Prostate gland (tissue), 2 donors: ENCODE data around the gene AMDHD2. TPM values are rescaled to one million over a fixed set of nuclear protein-coding genes. Genes with fewer than 3 reads are reported as not detected.

ENCODE experiments used
- DNase-seq: peaks from one replicate; pipeline ENCODE4 v3.0.0-alpha.2; 2019; ENCODE audit warnings: low spot score
- H3K27ac ChIP-seq, 2 donors: fragments of 200-600 bp; sonication (generic); 2 replicates each; pipeline ENCODE4 v1.5.1; 2017 to 2019
- H3K27me3 ChIP-seq: fragments of 200-600 bp; sonication (generic); replicated peaks from 2 replicates; pipeline ENCODE4 v1.5.1; 2019; ENCODE audit not compliant: insufficient read depth
- H3K36me3 ChIP-seq, 2 donors: fragments of 200-600 bp; sonication (generic); 1 replicate in 1 of 2; 2 replicates in 1 of 2; pipeline versions ENCODE4 v1.5.1 to v1.8.1; 2017 to 2019
- H3K4me1 ChIP-seq: fragments of 200-600 bp; sonication (generic); replicated peaks from 2 replicates; pipeline ENCODE4 v1.5.1; 2019
- H3K4me3 ChIP-seq, 2 donors: fragments of 200-600 bp; sonication (generic); 2 replicates each; pipeline ENCODE4 v1.5.1; 2017 to 2019
- H3K9me3 ChIP-seq: fragments of 200-600 bp; sonication (generic); 2 replicates; pipeline ENCODE4 v1.5.1; 2017
- CTCF ChIP-seq, 4 experiments: fragments of 200-600 bp in 2 of 4; fragments of 450-650 bp in 2 of 4; sonication (generic) in 2 of 4; IDR thresholded peaks; 1 replicate in 3 of 4; 2 replicates in 1 of 4; pipeline ENCODE4 v1.5.1; 2016 to 2019; ENCODE audit warnings: antibody characterized with exemption in 4 of 4, mild to moderate bottlenecking in 2 of 4, moderate library complexity in 2 of 4
- POLR2A ChIP-seq: fragments of 450-650 bp; IDR thresholded peaks from one replicate; pipeline ENCODE4 v1.6.1; 2016; ENCODE audit warnings: antibody characterized with exemption, mild to moderate bottlenecking
- POLR2AphosphoS5 ChIP-seq: sonication (generic); formaldehyde crosslinking; IDR thresholded peaks from one replicate; pipeline ENCODE4 v1.6.1; 2017; ENCODE audit warnings: antibody characterized with exemption
- WGBS: methylation state at CpG from one replicate; pipeline ENCODE4 v1.1.5; 2018; 5-methylcytosine and 5-hydroxymethylcytosine counted together
- intact Hi-C: fragments of 100-400 bp; cut with DNase I; formaldehyde crosslinking; loops from one replicate; pipeline ENCODE4 v1.14.2; 2022
- total RNA-seq, 2 donors: library from RNA; depleted of rRNA; stranded (reverse); fragments of >200 nt; gene quantifications; one replicate each; pipeline ENCODE4 v1.1.0, GENCODE V29; 2016

Gene AMDHD2
- total RNA-seq, 2 donors from 2014 or later, result 41.4 to 78.1 TPM

- Histone ChIP-seq H3K27ac (peak overlapping the region; percentile 57 to 81), H3K9me3 (no peaks in the 10 kb centered on the region), H3K4me1 (peaks cover 38% of the 10 kb centered on the region), H3K4me3 (no peak overlapping the region), H3K27me3 (no peaks in the 10 kb centered on the region), H3K36me3 (no peaks in the 10 kb centered on the region)
- 78% methylated on average over 39 of the region's 39 CpGs for WGBS
- intact Hi-C loops, result no loop called here
- TF ChIP-seq CTCF (IDR thresholded peaks at IDR 0.05) (no peak), POLR2AphosphoS5 (no peak), POLR2A (no peak)
- DNase-seq, result no peak
These were observed 1.1 kb upstream of the AMDHD2 start for GRCh38 chr16:2518823-2519710.

GRCh38 chr16:2519711-2520080 is 475 bp upstream of the AMDHD2 start:
- H3K4me1 ChIP-seq, result peaks cover 38% of the 10 kb centered on the region
- H3K27me3 ChIP-seq, result no peaks in the 10 kb centered on the region
- intact Hi-C loops, result no loop called here
- TF ChIP-seq POLR2AphosphoS5 (no peak), CTCF (IDR thresholded peaks at IDR 0.05) (no peak), POLR2A (no peak)
- H3K36me3 ChIP-seq, result no peaks in the 10 kb centered on the region
- H3K9me3 ChIP-seq, result no peaks in the 10 kb centered on the region
- DNase-seq, result no peak
- peak overlapping the region in 1 of 2 donors; percentile 77 for H3K4me3 ChIP-seq
- peak overlapping the region; percentile 57 to 81 for H3K27ac ChIP-seq
- WGBS, result 40% methylated on average over 22 of the region's 22 CpGs

GRCh38 chr16:2520784-2521531 is 787 bp downstream of the AMDHD2 start:
- TF ChIP-seq POLR2A, result no peak
- peak overlapping the region; percentile 55 to 77 for H3K4me3 ChIP-seq
- H3K9me3 ChIP-seq, result no peaks in the 10 kb centered on the region
- peak overlapping the region; percentile 34 to 81 for H3K27ac ChIP-seq
- H3K4me1 ChIP-seq, result peaks cover 29% of the 10 kb centered on the region
- no peak for DNase-seq
- intact Hi-C loops, result no loop called here
- WGBS, result 26% methylated on average over 35 of the region's 41 CpGs
- no peaks in the 10 kb centered on the region for H3K27me3 ChIP-seq
- H3K36me3 ChIP-seq, result no peaks in the 10 kb centered on the region

- Histone ChIP-seq H3K9me3 (no peaks in the 10 kb centered on the region), H3K36me3 (peaks cover 0 to 7% of the 10 kb centered on the region in 2 donors), H3K27ac (no peak overlapping the region), H3K4me3 (no peak overlapping the region), H3K4me1 (peaks cover 14% of the 10 kb centered on the region), H3K27me3 (no peaks in the 10 kb centered on the region)
- WGBS, result 86% methylated on average over 6 of the region's 6 CpGs
- intact Hi-C loops, result no loop called here
- DNase-seq, result no peak
- TF ChIP-seq POLR2AphosphoS5 (no peak), CTCF (IDR thresholded peaks at IDR 0.05) (no peak), POLR2A (no peak)
These were observed 3.6 kb downstream of the AMDHD2 start for GRCh38 chr16:2523801-2524231.

GRCh38 chr16:2524339-2524938 is 4.3 kb downstream of the AMDHD2 start:
- no peaks in the 10 kb centered on the region for H3K9me3 ChIP-seq
- H3K27me3 ChIP-seq, result no peaks in the 10 kb centered on the region
- no peak for DNase-seq
- H3K27ac ChIP-seq, result no peak overlapping the region
- TF ChIP-seq CTCF (IDR thresholded peaks at IDR 0.05) (no peak), POLR2AphosphoS5 (no peak), POLR2A (no peak)
- intact Hi-C loops, result no loop called here
- H3K4me1 ChIP-seq, result peaks cover 7% of the 10 kb centered on the region
- H3K36me3 ChIP-seq, result peaks cover 5 to 7% of the 10 kb centered on the region in 2 donors
- no peak overlapping the region for H3K4me3 ChIP-seq
- WGBS, result 89% methylated on average over 9 of the region's 9 CpGs
